Measurements from ENCODE around the gene FIG4.
A peak's percentile ranks its signal among the peaks of the same experiment; 100 is the strongest.

The FIG4 gene
- 10.7 to 20.1 (median 14.5) reads per million in 3 donors for total RNA-seq

GRCh38 chr6:109690737-109691621 is at the start of gene FIG4, which contains the start of gene AK9:
Gene FIG4, plus strand, starts transcription at chr6:109691296. Its CDS starts 140 bp downstream, at chr6:109691436.
Gene AK9, minus strand, starts transcription at chr6:109691202. Its CDS starts 15,457 bp downstream, at chr6:109675745.
- H3K27ac ChIP-seq (ENCODE audit: insufficient read depth, low read length, poor library complexity, severe bottlenecking): peak within 1 kb of the TSS; percentile 69
- H3K4me3 ChIP-seq (ENCODE audit: insufficient read depth, low read depth, low read length, poor library complexity, severe bottlenecking): peak within 1 kb of the TSS; percentile 91
- H3K9me3 ChIP-seq (ENCODE audit: control insufficient read depth, low read length): no peaks in the 10 kb centered on the region
- no peaks in the 10 kb centered on the region for H3K36me3 ChIP-seq (ENCODE audit: control insufficient read depth, insufficient read depth, low read length)
- H3K4me1 ChIP-seq (ENCODE audit: control insufficient read depth, insufficient read depth, low read length, poor library complexity, severe bottlenecking): peaks cover 14% of the 10 kb centered on the region
- peak; percentile 75 to 84 (median 82) for DNase-seq
- no peaks in the 10 kb centered on the region for H3K27me3 ChIP-seq (replicated peaks; ENCODE audit: control insufficient read depth, insufficient read depth, low read length, poor library complexity, severe bottlenecking)

DNA sequence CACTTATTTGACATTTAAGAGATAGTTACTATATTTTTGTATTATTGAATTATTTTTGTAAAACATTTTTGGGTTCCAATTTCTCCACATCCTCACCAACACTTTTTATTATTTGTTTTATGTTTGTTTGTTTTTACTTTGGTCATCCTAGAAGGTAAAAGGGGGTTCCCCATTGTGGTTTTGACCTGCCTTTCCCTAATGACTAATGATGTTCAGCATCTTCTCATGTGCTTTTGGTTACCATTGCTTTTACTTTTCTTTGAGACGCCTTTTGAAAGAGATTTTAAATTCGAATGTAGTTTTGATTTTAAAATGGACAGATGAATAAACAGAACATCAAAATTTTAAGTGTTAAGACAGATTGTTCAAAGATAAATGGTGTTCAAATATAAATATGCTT is 47.0 kb upstream of the FIG4 start:
- Histone ChIP-seq H3K4me1 (ENCODE audit: control insufficient read depth, insufficient read depth, low read length, poor library complexity, severe bottlenecking) (no peaks in the 10 kb centered on the region), H3K4me3 (ENCODE audit: insufficient read depth, low read depth, low read length, poor library complexity, severe bottlenecking) (no peak overlapping the region), H3K9me3 (ENCODE audit: control insufficient read depth, low read length) (no peaks in the 10 kb centered on the region), H3K27ac (ENCODE audit: insufficient read depth, low read length, poor library complexity, severe bottlenecking) (no peak overlapping the region), H3K36me3 (ENCODE audit: control insufficient read depth, insufficient read depth, low read length) (no peaks in the 10 kb centered on the region), H3K27me3 (replicated peaks; ENCODE audit: control insufficient read depth, insufficient read depth, low read length, poor library complexity, severe bottlenecking) (no peaks in the 10 kb centered on the region)
- DNase-seq: no peak

DNA sequence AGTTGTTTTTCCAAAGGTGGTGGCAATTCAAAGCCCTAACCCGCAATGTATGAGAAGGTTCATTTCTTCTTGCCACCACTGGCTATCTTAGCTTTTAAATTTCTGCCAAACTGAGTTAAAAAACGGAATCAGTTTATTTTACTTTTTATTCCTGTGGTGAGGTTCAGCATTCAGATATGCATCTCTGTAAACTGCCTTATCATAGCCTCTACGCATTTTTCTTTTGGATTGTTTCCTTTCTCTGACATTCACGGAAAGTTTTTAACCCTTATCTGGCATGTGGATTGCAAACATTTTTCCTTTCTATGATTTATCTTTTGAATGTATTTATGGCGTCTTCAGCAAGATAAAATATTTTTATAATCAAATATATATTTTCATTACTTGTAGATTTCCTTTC is 37.8 kb upstream of the FIG4 start:
- Histone ChIP-seq H3K9me3 (ENCODE audit: control insufficient read depth, low read length) (no peaks in the 10 kb centered on the region), H3K27me3 (replicated peaks; ENCODE audit: control insufficient read depth, insufficient read depth, low read length, poor library complexity, severe bottlenecking) (no peaks in the 10 kb centered on the region), H3K4me1 (ENCODE audit: control insufficient read depth, insufficient read depth, low read length, poor library complexity, severe bottlenecking) (no peaks in the 10 kb centered on the region), H3K4me3 (ENCODE audit: insufficient read depth, low read depth, low read length, poor library complexity, severe bottlenecking) (no peak overlapping the region), H3K27ac (ENCODE audit: insufficient read depth, low read length, poor library complexity, severe bottlenecking) (no peak overlapping the region), H3K36me3 (ENCODE audit: control insufficient read depth, insufficient read depth, low read length) (no peaks in the 10 kb centered on the region)
- DNase-seq: no peak

GRCh38 chr6:109655761-109656262 is 35.3 kb upstream of the FIG4 start:
- Histone ChIP-seq H3K27me3 (replicated peaks; ENCODE audit: control insufficient read depth, insufficient read depth, low read length, poor library complexity, severe bottlenecking) (no peaks in the 10 kb centered on the region), H3K4me1 (ENCODE audit: control insufficient read depth, insufficient read depth, low read length, poor library complexity, severe bottlenecking) (no peaks in the 10 kb centered on the region), H3K4me3 (ENCODE audit: insufficient read depth, low read depth, low read length, poor library complexity, severe bottlenecking) (no peak overlapping the region), H3K9me3 (ENCODE audit: control insufficient read depth, low read length) (no peaks in the 10 kb centered on the region), H3K36me3 (ENCODE audit: control insufficient read depth, insufficient read depth, low read length) (no peaks in the 10 kb centered on the region), H3K27ac (ENCODE audit: insufficient read depth, low read length, poor library complexity, severe bottlenecking) (no peak overlapping the region)
- no peak for DNase-seq

- no peak for DNase-seq
- Histone ChIP-seq H3K9me3 (ENCODE audit: control insufficient read depth, low read length) (no peaks in the 10 kb centered on the region), H3K27ac (ENCODE audit: insufficient read depth, low read length, poor library complexity, severe bottlenecking) (no peak overlapping the region), H3K4me3 (ENCODE audit: insufficient read depth, low read depth, low read length, poor library complexity, severe bottlenecking) (no peak overlapping the region), H3K36me3 (ENCODE audit: control insufficient read depth, insufficient read depth, low read length) (no peaks in the 10 kb centered on the region), H3K27me3 (replicated peaks; ENCODE audit: control insufficient read depth, insufficient read depth, low read length, poor library complexity, severe bottlenecking) (no peaks in the 10 kb centered on the region), H3K4me1 (ENCODE audit: control insufficient read depth, insufficient read depth, low read length, poor library complexity, severe bottlenecking) (no peaks in the 10 kb centered on the region)
Measured at GRCh38 chr6:109660526-109661320, 30.4 kb upstream of the FIG4 start.

DNA sequence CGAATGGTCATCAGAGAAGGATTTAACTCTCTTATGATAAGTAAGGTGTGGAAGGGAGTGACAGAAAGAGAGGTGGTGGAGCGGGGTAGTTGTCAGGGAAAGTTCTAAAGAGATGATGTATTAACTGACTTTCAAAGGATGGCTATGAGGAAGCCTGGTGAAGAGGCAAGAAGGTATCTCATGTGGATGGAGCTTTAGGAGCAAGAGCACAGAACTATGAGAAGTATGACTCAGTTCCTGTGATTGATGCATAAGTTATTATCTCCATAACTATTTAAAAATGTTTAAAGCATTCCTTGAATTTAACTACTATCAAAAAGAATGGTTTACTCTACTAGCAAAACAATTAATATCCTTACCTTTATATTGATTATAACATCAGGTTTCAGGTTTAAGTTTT is 28.9 kb upstream of the FIG4 start:
- DNase-seq: no peak

GRCh38 chr6:109669811-109670210 is 21.3 kb upstream of the FIG4 start:
- DNase-seq: no peak
- H3K27me3 ChIP-seq (replicated peaks; ENCODE audit: control insufficient read depth, insufficient read depth, low read length, poor library complexity, severe bottlenecking): no peaks in the 10 kb centered on the region
- H3K4me3 ChIP-seq (ENCODE audit: insufficient read depth, low read depth, low read length, poor library complexity, severe bottlenecking): no peak overlapping the region
- H3K4me1 ChIP-seq (ENCODE audit: control insufficient read depth, insufficient read depth, low read length, poor library complexity, severe bottlenecking): no peaks in the 10 kb centered on the region
- no peaks in the 10 kb centered on the region for H3K36me3 ChIP-seq (ENCODE audit: control insufficient read depth, insufficient read depth, low read length)
- H3K27ac ChIP-seq (ENCODE audit: insufficient read depth, low read length, poor library complexity, severe bottlenecking): no peak overlapping the region
- H3K9me3 ChIP-seq (ENCODE audit: control insufficient read depth, low read length): no peaks in the 10 kb centered on the region

More for the DNA sequence above, 28.9 kb upstream of the FIG4 start:
- H3K4me1 ChIP-seq (ENCODE audit: control insufficient read depth, insufficient read depth, low read length, poor library complexity, severe bottlenecking): no peaks in the 10 kb centered on the region
- no peak overlapping the region for H3K27ac ChIP-seq (ENCODE audit: insufficient read depth, low read length, poor library complexity, severe bottlenecking)
- H3K4me3 ChIP-seq (ENCODE audit: insufficient read depth, low read depth, low read length, poor library complexity, severe bottlenecking): no peak overlapping the region
- no peaks in the 10 kb centered on the region for H3K36me3 ChIP-seq (ENCODE audit: control insufficient read depth, insufficient read depth, low read length)
- no peaks in the 10 kb centered on the region for H3K27me3 ChIP-seq (replicated peaks; ENCODE audit: control insufficient read depth, insufficient read depth, low read length, poor library complexity, severe bottlenecking)
- no peaks in the 10 kb centered on the region for H3K9me3 ChIP-seq (ENCODE audit: control insufficient read depth, low read length)

- no peaks in the 10 kb centered on the region for H3K4me1 ChIP-seq (ENCODE audit: control insufficient read depth, insufficient read depth, low read length, poor library complexity, severe bottlenecking)
- no peak for DNase-seq
- H3K27ac ChIP-seq (ENCODE audit: insufficient read depth, low read length, poor library complexity, severe bottlenecking): no peak overlapping the region
- H3K9me3 ChIP-seq (ENCODE audit: control insufficient read depth, low read length): no peaks in the 10 kb centered on the region
- no peaks in the 10 kb centered on the region for H3K36me3 ChIP-seq (ENCODE audit: control insufficient read depth, insufficient read depth, low read length)
- H3K4me3 ChIP-seq (ENCODE audit: insufficient read depth, low read depth, low read length, poor library complexity, severe bottlenecking): no peak overlapping the region
- H3K27me3 ChIP-seq (replicated peaks; ENCODE audit: control insufficient read depth, insufficient read depth, low read length, poor library complexity, severe bottlenecking): no peaks in the 10 kb centered on the region
Measured at GRCh38 chr6:109671733-109672132, 19.4 kb upstream of the FIG4 start.

DNA sequence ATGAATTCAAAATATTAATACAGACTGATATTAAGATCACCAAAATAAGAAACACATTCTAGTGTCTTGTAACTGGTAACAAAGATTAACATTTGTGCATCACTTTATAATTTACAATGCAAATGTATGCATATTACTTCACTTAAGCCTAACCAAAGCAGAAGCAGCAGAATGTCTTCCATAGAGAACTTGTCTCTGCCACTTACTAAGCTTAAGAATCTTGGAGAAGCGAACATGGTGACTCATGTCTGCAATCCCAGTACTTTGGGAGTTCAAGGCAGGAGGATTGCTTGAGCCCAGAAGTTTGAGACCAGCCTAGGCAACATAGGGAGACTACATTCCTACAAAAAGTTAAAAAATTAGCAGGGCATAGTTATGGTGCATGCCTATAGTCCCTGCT is 18.9 kb upstream of the FIG4 start:
- Histone ChIP-seq H3K4me3 (ENCODE audit: insufficient read depth, low read depth, low read length, poor library complexity, severe bottlenecking) (no peak overlapping the region), H3K4me1 (ENCODE audit: control insufficient read depth, insufficient read depth, low read length, poor library complexity, severe bottlenecking) (no peaks in the 10 kb centered on the region), H3K9me3 (ENCODE audit: control insufficient read depth, low read length) (no peaks in the 10 kb centered on the region), H3K27ac (ENCODE audit: insufficient read depth, low read length, poor library complexity, severe bottlenecking) (no peak overlapping the region), H3K27me3 (replicated peaks; ENCODE audit: control insufficient read depth, insufficient read depth, low read length, poor library complexity, severe bottlenecking) (no peaks in the 10 kb centered on the region), H3K36me3 (ENCODE audit: control insufficient read depth, insufficient read depth, low read length) (no peaks in the 10 kb centered on the region)
- no peak for DNase-seq

DNA sequence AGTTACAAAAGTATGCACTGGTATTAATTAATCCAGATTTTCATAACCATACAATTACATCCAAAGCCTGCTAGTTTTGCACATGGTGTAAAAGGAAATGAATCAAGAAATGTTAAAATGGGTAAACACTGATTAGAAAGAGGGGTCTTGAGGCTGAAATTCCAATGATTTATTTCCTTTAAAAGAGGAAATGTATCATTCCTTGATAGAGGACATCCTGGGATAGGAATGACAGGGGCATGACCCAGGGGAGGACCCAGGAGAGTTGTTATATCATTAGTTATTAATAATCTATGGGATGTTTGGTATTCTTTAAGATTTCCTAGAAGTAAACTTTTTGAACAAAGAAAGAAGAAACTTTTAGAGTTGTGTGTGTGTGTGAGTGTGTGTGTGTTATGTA is 18.3 kb upstream of the FIG4 start:
- no peak overlapping the region for H3K27ac ChIP-seq (ENCODE audit: insufficient read depth, low read length, poor library complexity, severe bottlenecking)
- no peak overlapping the region for H3K4me3 ChIP-seq (ENCODE audit: insufficient read depth, low read depth, low read length, poor library complexity, severe bottlenecking)
- no peaks in the 10 kb centered on the region for H3K4me1 ChIP-seq (ENCODE audit: control insufficient read depth, insufficient read depth, low read length, poor library complexity, severe bottlenecking)
- H3K9me3 ChIP-seq (ENCODE audit: control insufficient read depth, low read length): no peaks in the 10 kb centered on the region
- no peak for DNase-seq
- no peaks in the 10 kb centered on the region for H3K36me3 ChIP-seq (ENCODE audit: control insufficient read depth, insufficient read depth, low read length)
- H3K27me3 ChIP-seq (replicated peaks; ENCODE audit: control insufficient read depth, insufficient read depth, low read length, poor library complexity, severe bottlenecking): no peaks in the 10 kb centered on the region
